ENCODE results near the gene SFXN5.

- TF ChIP-seq CTCF (conservative IDR thresholded peaks at IDR 0.05 in 1 of 2, IDR thresholded peaks at IDR 0.05 in 1 of 2; ENCODE audit: extremely low read depth in 1 of 2, insufficient read depth in 1 of 2, low read depth in 1 of 2, low read length in 2 of 2) (no peak), EZH2 (IDR thresholded peaks at IDR 0.05; ENCODE audit: borderline replicate concordance, low read length) (no peak)
Measured at GRCh38 chr2:72942881-72943418, 128.6 kb downstream of the SFXN5 start.
